ENCODE data around the gene DNER. TPM values are rescaled to one million over a fixed set of nuclear protein-coding genes. Genes with fewer than 3 reads are reported as not detected.
A peak's percentile ranks its signal among the peaks of the same experiment; 100 is the strongest.

DNER gene
- total RNA-seq, 1 donor from 2014 or later, result 1.3 TPM

DNA sequence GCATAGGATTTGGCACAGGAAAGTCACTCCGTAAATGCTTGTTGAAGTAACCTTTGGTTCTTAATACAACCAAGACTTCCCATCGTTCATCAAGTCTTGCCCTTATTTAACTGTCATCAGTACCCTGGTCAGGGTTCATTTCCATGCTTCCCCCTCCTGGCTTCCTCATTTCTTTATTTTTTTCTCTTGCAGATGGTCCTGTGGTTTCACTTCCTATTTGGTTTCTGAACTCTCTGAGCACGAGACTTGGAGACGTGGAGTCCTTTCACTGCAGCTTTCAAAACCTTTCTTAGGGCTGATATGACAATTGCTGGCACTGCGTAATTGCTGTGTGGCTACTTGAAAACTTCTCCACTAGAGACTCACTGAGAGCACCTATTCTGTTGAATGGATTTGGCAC lies 383.4 kb downstream of the DNER start:
- peak; percentile 21 for DNase-seq

DNA sequence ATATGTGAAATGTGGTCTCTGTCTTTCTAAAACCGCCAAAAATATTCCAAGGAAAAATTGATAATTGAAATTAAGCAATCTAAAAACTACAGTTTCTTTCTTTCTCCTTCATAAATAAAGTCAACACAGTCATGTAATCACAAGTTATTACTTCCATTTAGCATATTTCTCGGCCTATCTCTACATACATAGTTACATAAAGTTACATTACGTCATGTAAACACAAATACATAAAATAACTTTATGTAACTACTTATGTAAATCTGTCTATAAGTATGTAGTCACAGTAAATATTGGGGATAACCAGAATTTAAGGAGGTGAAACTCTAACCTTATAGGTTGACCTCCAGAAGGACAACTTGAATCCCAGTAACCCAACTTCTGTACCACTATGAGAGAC lies 394.8 kb downstream of the DNER start:
- no peak for DNase-seq

DNA sequence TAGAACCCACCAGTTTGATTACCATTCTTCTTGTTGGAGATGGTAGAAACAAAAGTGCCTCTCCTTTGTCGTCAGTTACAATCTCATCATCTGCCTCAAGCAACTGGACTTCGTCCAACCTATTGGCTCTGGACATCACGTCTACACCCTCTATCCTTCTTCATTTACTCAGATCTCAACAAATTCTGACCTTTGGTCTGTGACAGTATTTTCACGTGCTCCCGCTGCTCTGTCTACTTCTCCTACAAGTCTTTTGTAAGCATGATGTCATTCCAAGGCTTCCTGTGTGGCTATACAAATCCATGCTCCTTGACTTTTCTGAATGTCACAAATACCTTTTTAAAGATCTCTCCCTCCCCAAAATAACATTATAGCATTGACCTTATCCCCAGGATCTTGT lies 400.2 kb downstream of the DNER start:
- DNase-seq, result no peak

DNA sequence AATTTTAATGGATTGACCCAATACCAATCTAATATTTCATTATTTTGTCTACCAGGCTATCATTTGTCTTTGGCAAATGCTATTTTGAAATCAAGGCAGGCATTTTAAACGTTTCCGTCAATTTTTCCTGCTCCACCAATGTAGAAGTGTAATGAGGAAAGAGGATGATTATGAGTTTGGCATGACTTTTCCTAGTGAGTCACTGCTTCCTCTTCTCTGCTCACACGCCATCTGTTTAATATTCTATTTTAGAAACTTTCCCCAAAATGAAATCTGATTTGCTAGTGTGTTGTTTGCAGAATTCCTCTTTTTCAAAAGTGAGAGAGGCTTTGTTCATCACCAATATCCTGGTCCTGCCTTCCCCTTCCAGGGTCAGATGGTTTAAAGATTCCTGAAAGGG lies 400.8 kb downstream of the DNER start:
- DNase-seq, result no peak

Small RNA genes lying within 50 kb of the gene (small RNA-seq; reads per million reads assigned to genes)
- gene RNU7-9P (ENCODE audit: low replicate concordance), result not detected

Other genes starting within 250 kb of the DNER start
- gene TRIP12, start 207.5 kb upstream of the DNER start, total RNA-seq, result 241 TPM
- 3.1 TPM for gene FBXO36, start 207.9 kb upstream of the DNER start, total RNA-seq

All from tongue (tissue), 3 donors.